Measurements from ENCODE around the gene PSMG4.

DNA sequence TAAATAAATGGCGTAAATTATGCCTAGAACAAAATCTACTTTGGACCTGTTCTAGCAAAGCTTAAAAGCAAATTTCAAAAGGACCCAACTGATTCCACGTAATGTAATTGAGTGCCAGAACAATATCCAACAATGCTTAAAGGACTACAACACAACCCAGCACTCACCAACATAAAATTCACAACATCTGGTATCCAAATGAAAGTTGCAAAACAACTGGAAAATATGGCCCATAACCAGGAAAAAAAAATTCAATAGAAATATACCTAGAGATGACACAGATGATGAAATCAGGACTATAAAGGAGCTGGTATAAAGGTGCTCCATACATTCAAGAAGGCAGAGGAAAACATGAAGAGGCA, 45.4 kb upstream of the PSMG4 start:
- TF ChIP-seq, protein P1, sequence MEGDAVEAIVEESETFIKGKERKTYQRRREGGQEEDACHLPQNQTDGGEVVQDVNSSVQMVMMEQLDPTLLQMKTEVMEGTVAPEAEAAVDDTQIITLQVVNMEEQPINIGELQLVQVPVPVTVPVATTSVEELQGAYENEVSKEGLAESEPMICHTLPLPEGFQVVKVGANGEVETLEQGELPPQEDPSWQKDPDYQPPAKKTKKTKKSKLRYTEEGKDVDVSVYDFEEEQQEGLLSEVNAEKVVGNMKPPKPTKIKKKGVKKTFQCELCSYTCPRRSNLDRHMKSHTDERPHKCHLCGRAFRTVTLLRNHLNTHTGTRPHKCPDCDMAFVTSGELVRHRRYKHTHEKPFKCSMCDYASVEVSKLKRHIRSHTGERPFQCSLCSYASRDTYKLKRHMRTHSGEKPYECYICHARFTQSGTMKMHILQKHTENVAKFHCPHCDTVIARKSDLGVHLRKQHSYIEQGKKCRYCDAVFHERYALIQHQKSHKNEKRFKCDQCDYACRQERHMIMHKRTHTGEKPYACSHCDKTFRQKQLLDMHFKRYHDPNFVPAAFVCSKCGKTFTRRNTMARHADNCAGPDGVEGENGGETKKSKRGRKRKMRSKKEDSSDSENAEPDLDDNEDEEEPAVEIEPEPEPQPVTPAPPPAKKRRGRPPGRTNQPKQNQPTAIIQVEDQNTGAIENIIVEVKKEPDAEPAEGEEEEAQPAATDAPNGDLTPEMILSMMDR (IDR thresholded peaks at IDR 0.05): no peak
- TF ChIP-seq POLR2AphosphoS5 (IDR thresholded peaks at IDR 0.05) (no peak), EP300 (IDR thresholded peaks at IDR 0.05) (no peak), POLR2A (IDR thresholded peaks at IDR 0.05) (no peak)

Measured in stomach (tissue), 4 donors.